ENCODE results near the gene GLB1L3. TPM values are rescaled to one million over a fixed set of nuclear protein-coding genes. Genes with fewer than 3 reads are reported as not detected.

Gene GLB1L3
- total RNA-seq, 2 donors from 2014 or later: 1.3 TPM; not detected in 1

- TF ChIP-seq CTCF (IDR thresholded peaks at IDR 0.05): no peak
- TF ChIP-seq POLR2A (IDR thresholded peaks at IDR 0.05): no peak
- Histone ChIP-seq H3K36me3 (replicated peaks in 1 of 2; ENCODE audit: insufficient read depth in 1 of 2, low read depth in 2 of 2) (no peaks in the 10 kb centered on the region), H3K27me3 (no peaks in the 10 kb centered on the region), H3K9me3 (no peaks in the 10 kb centered on the region), H3K27ac (no peak overlapping the region), H3K4me3 (no peak overlapping the region), H3K4me1 (no peaks in the 10 kb centered on the region)
- ATAC-seq: no peak
- no peak for DNase-seq
- WGBS, 2 donors: 69 to 89% methylated on average over 3 to 4 of the region's 4 CpGs
- intact Hi-C loops (cut with DNase I): no loop called here
These were observed 69.0 kb downstream of the GLB1L3 start for GRCh38 chr11:134345237-134345550.

GRCh38 chr11:134346101-134346975, 70.2 kb downstream of the GLB1L3 start:
- no peaks in the 10 kb centered on the region for H3K9me3 ChIP-seq
- H3K27ac ChIP-seq: no peak overlapping the region
- TF ChIP-seq CTCF (IDR thresholded peaks at IDR 0.05) (no peak), POLR2A (IDR thresholded peaks at IDR 0.05) (no peak)
- DNase-seq (no peak), ATAC-seq (no peak)
- no peaks in the 10 kb centered on the region for H3K4me1 ChIP-seq
- H3K36me3 ChIP-seq (replicated peaks in 1 of 2; ENCODE audit: insufficient read depth in 1 of 2, low read depth in 2 of 2): no peaks in the 10 kb centered on the region
- WGBS, 2 donors: 86 to 91% methylated on average over 21 of the region's 22 CpGs
- no peak overlapping the region for H3K4me3 ChIP-seq
- intact Hi-C loops (cut with DNase I): no loop called here
- H3K27me3 ChIP-seq: no peaks in the 10 kb centered on the region

- no peak overlapping the region for H3K4me3 ChIP-seq
- no peak overlapping the region for H3K27ac ChIP-seq
- DNase-seq (no peak), ATAC-seq (no peak)
- intact Hi-C loops (cut with DNase I): no loop called here
- no peaks in the 10 kb centered on the region for H3K36me3 ChIP-seq (replicated peaks in 1 of 2; ENCODE audit: insufficient read depth in 1 of 2, low read depth in 2 of 2)
- no peaks in the 10 kb centered on the region for H3K4me1 ChIP-seq
- no peaks in the 10 kb centered on the region for H3K27me3 ChIP-seq
- TF ChIP-seq POLR2A (IDR thresholded peaks at IDR 0.05): no peak
- TF ChIP-seq CTCF (IDR thresholded peaks at IDR 0.05): no peak
- WGBS, 2 donors: 71 to 74% methylated on average over 3 to 5 of the region's 5 CpGs
- H3K9me3 ChIP-seq: no peaks in the 10 kb centered on the region
These were observed 70.8 kb downstream of the GLB1L3 start for GRCh38 chr11:134346976-134347350.

DNA sequence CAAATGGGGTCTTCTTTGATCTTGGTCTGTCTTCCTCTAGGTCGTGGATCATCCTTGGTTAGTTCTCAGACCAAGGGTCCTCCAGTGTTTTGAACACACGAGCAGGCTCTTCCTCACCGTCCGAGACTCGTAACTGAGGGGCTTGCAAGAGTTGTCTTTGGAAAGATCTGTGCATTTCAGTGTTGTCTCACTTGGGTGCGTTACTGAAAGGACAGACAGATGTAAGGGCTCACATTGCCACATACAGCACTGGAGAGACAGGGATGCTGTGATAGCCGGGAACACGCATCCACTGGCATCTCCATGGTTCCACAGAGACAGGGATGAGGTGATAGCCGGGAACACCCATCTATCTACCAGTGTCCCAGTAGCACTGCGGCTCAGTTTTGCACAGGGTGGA, 71.3 kb downstream of the GLB1L3 start:
- DNase-seq (no peak), ATAC-seq (no peak)
- Histone ChIP-seq H3K4me1 (no peaks in the 10 kb centered on the region), H3K9me3 (no peaks in the 10 kb centered on the region), H3K27me3 (no peaks in the 10 kb centered on the region), H3K27ac (no peak overlapping the region), H3K36me3 (replicated peaks in 1 of 2; ENCODE audit: insufficient read depth in 1 of 2, low read depth in 2 of 2) (no peaks in the 10 kb centered on the region), H3K4me3 (no peak overlapping the region)
- 73 to 77% methylated on average over 10 of the region's 10 CpGs for WGBS, 2 donors
- intact Hi-C loops (cut with DNase I): no loop called here
- TF ChIP-seq CTCF (IDR thresholded peaks at IDR 0.05) (no peak), POLR2A (IDR thresholded peaks at IDR 0.05) (no peak)
